SK-N-MC (cell line): ENCODE data around the gene GDNF.

ENCODE experiments used
- EZH2 ChIP-seq: fragments of 200-600 bp; sonication (generic); IDR thresholded peaks from one replicate; pipeline ENCODE4 v1.6.1; 2017; ENCODE audit warnings: antibody characterized with exemption
- FOXP2 ChIP-seq: optimal IDR thresholded peaks from 2 replicates; pipeline ENCODE3; 2011; ENCODE audit warnings: mild to moderate bottlenecking, moderate library complexity; ENCODE audit not compliant: insufficient read depth; ENCODE audit errors: extremely low read length, control extremely low read depth
- POLR2AphosphoS5 ChIP-seq: IDR thresholded peaks from 2 replicates; pipeline ENCODE4 v1.6.1; 2012; ENCODE audit warnings: mild to moderate bottlenecking, low read depth, low read length, borderline replicate concordance

DNA sequence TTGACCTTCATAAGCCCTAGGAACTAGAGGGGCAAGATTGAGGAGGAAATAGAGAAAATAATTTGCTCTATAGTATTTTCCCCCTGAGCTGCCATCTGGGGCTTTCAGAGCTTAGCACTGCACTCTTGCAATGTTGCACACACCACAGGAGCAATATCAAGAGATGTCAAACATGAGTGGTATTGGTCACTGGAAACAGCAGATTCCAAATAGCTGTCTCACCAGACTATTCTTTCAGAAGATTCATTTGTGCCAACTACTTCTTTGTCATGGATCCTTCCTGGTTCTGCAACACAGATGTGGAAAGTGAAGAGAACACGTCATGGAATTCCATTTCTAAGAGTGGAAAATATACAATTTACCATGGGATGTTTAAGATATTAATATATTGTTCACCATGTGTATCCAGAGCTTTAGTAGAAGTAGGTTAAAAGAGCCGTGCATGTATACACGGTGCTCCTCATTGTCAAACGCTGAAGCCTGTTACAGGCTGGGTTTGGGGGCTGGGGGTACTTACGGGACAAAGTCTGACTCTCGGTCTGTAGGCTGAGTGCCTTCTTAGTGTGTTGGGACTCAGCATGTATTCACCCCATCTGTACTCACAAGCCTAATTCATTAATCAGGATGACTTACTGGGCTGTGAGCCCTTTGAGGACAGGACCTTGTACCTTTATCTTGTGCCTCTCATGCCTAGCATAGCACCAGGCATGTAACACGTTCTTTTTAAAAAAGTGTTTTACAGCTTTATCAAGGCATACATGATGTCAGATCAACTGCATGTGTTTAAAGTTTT, 31.4 kb upstream of the GDNF start:
- TF ChIP-seq POLR2AphosphoS5 (no peak), EZH2 (no peak), FOXP2 (no peak)
